Caco-2 (cell line): ENCODE data around the gene MS4A10. TPM values are rescaled to one million over a fixed set of nuclear protein-coding genes. Genes with fewer than 3 reads are reported as not detected.

ENCODE experiments used
- BruUV-seq: library from RNA; stranded (reverse); fragments of 400-500 nt; replicated peaks from 2 replicates; lab custom pipeline; 2021; lab: Mats Ljungman, UMichigan
- CTCF ChIA-PET: fragments of 300-600 bp; sonication (Branson Sonifier 250); formaldehyde crosslinking; loops from one replicate; lab custom pipeline; 2022; ENCODE audit warnings: antibody characterized with exemption; lab: Charles Lee
- POLR2A ChIA-PET: fragments of 300-600 bp; sonication (Branson Sonifier 250); formaldehyde crosslinking; loops from one replicate; lab custom pipeline; 2022; ENCODE audit warnings: antibody characterized with exemption; lab: Charles Lee
- DNase-seq, 2 experiments: peaks; one replicate each; pipeline versions ENCODE4 v3.0.0 to v3.0.0-alpha.2; 2020 to 2022
- H3K27me3 ChIP-seq: replicated peaks from 2 replicates; pipeline ENCODE4 v1.6.0; 2011; ENCODE audit warnings: low read length; ENCODE audit not compliant: control insufficient read depth, insufficient read depth
- H3K36me3 ChIP-seq: 2 replicates; pipeline ENCODE4 v1.5.1; 2011; ENCODE audit warnings: low read length; ENCODE audit not compliant: control insufficient read depth, insufficient read depth
- H3K4me1 ChIP-seq: fragments of 250-450 bp; sonication (Bioruptor Pico); 2 replicates; pipeline ENCODE4 v1.5.1; 2020; ENCODE audit warnings: mild to moderate bottlenecking
- H3K4me3 ChIP-seq: 2 replicates; pipeline ENCODE4 v1.5.1; 2011; ENCODE audit warnings: low read depth, mild to moderate bottlenecking, control low read depth, low read length
- H3K9me3 ChIP-seq: fragments of 250-450 bp; sonication (Bioruptor Pico); 2 replicates; pipeline ENCODE4 v1.5.1; 2020; ENCODE audit warnings: mild to moderate bottlenecking, moderate library complexity
- H3K27ac Mint-ChIP-seq: one replicate; pipeline ENCODE4 v1.8.0; 2022; ENCODE audit warnings: mixed read lengths; ENCODE audit not compliant: unreplicated experiment
- H3K27me3 Mint-ChIP-seq: one replicate; pipeline ENCODE4 v1.8.0; 2022; ENCODE audit warnings: mixed read lengths; ENCODE audit not compliant: insufficient read depth, unreplicated experiment
- H3K36me3 Mint-ChIP-seq: one replicate; pipeline ENCODE4 v1.8.0; 2022; ENCODE audit warnings: mild to moderate bottlenecking, mixed read lengths; ENCODE audit not compliant: insufficient read depth, unreplicated experiment
- H3K4me1 Mint-ChIP-seq: one replicate; pipeline ENCODE4 v1.8.0; 2022; ENCODE audit warnings: low read depth, mixed read lengths; ENCODE audit not compliant: unreplicated experiment
- H3K4me3 Mint-ChIP-seq: one replicate; pipeline ENCODE4 v1.8.0; 2022; ENCODE audit warnings: mild to moderate bottlenecking, moderate library complexity, mixed read lengths; ENCODE audit not compliant: unreplicated experiment
- H3K9me3 Mint-ChIP-seq: one replicate; pipeline ENCODE4 v1.8.0; 2022; ENCODE audit warnings: mixed read lengths; ENCODE audit not compliant: unreplicated experiment
- CTCF ChIP-seq, 2 experiments: fragments of 200-600 bp in 1 of 2; IDR thresholded peaks; 1 replicate in 1 of 2; 2 replicates in 1 of 2; pipeline versions ENCODE4 v1.5.1 to v1.8.0; 2011 to 2022; ENCODE audit warnings: antibody characterized with exemption in 1 of 2, control low read depth in 1 of 2, inconsistent platforms in 1 of 2, low read depth in 1 of 2, low read length in 1 of 2, mild to moderate bottlenecking in 1 of 2, moderate library complexity in 1 of 2; ENCODE audit not compliant: insufficient read depth in 1 of 2, severe bottlenecking in 1 of 2, unreplicated experiment in 1 of 2
- intact Hi-C: fragments of 100-400 bp; cut with micrococcal nuclease; formaldehyde crosslinking; loops from one replicate; pipeline ENCODE4 v1.10.0; 2022; ENCODE audit not compliant: unreplicated experiment
- total RNA-seq: library from RNA; stranded (reverse); gene quantifications from 2 replicates; pipeline ENCODE4 v1.2.3, GENCODE V29; 2022

Gene MS4A10
- total RNA-seq, 1 experiment from 2014 or later: 0.14 TPM

DNA sequence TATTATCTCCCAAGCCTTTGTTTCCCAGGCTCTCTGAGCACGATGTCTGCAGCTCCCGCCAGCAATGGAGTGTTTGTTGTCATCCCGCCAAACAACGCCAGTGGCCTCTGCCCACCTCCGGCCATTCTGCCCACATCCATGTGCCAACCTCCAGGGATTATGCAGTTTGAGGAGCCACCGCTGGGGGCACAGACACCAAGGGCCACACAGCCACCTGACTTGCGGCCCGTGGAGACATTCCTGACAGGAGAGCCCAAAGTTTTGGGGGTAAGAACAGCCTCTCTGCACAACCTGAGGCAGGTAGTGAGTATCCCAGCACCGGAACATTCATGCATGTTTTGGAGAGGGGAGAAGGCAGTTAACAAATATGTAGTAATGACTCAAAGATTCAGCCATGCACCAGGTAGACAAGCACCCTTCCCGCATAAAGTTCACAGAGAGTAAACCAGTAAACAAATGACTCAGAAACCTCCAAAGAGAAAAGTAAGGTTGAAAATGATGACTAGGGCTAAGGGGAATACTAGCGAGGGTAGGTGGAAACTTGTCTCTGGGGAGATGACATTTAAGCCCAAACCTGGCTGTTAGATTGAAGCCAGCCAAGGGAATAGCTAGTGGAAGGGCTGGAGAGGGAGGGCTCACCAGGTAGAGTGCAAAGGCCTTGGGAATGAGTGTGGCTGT is 21.3 kb upstream of the MS4A10 start:
- POLR2A ChIA-PET: interaction anchor here (0.6 kb wide), 1 partner anchor 12 kb away, joined by 3 read pairs; no protein-coding TSS in a partner anchor
- no peaks in the 10 kb centered on the region for H3K27me3 Mint-ChIP-seq
- H3K36me3 Mint-ChIP-seq: peaks cover 5% of the 10 kb centered on the region
- peaks cover 19% of the 10 kb centered on the region for H3K4me1 Mint-ChIP-seq
- Histone ChIP-seq H3K27me3 (no peaks in the 10 kb centered on the region), H3K4me3 (no peak overlapping the region), H3K9me3 (no peaks in the 10 kb centered on the region), H3K36me3 (no peaks in the 10 kb centered on the region), H3K4me1 (peaks cover 12% of the 10 kb centered on the region)
- H3K9me3 Mint-ChIP-seq: no peaks in the 10 kb centered on the region
- CTCF ChIA-PET: interaction anchor here (0.9 to 2.6 kb wide), 9 partner anchors 9 to 106 kb away, joined by 3 to 25 read pairs (median 9); partner anchors contain the start of gene MS4A10
- intact Hi-C loops: no loop called here
- DNase-seq: no peak
- no TSS peak for BruUV-seq
- no peak overlapping the region for H3K4me3 Mint-ChIP-seq
- H3K27ac Mint-ChIP-seq: peak overlapping the region; percentile 3
- TF ChIP-seq CTCF (IDR thresholded peaks at IDR 0.05; ENCODE audit: insufficient read depth in 1 of 2, low read depth in 1 of 2, low read length in 1 of 2, severe bottlenecking in 1 of 2, unreplicated experiment in 1 of 2): no peak

DNA sequence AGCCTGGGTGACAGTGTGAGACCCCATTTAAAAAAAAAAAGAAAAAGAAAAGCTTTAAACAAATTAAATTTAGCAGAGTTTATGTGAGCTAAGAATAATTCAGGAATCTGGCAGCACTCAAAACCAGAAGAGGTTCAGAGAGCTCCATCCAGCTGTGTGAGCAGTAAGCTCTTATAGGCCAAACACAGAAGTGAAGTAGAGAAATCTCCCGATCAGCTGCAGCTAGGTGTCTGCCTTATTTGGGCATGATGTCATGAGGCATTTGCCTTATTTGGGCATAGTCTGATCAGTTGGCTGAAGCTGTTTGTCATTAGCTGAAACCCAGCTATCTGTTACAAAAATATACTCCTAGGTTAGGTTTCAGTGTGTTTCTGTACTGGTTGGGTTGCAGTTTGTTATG is 20.3 kb upstream of the MS4A10 start:
- H3K27ac Mint-ChIP-seq: no peak overlapping the region
- peaks cover 13% of the 10 kb centered on the region for H3K4me1 Mint-ChIP-seq
- Histone ChIP-seq H3K4me3 (no peak overlapping the region), H3K27me3 (no peaks in the 10 kb centered on the region), H3K36me3 (no peaks in the 10 kb centered on the region), H3K4me1 (peaks cover 9% of the 10 kb centered on the region; the same call in 1 of the 2 replicates), H3K9me3 (no peaks in the 10 kb centered on the region)
- TF ChIP-seq CTCF (IDR thresholded peaks at IDR 0.05; ENCODE audit: insufficient read depth in 1 of 2, low read depth in 1 of 2, low read length in 1 of 2, severe bottlenecking in 1 of 2, unreplicated experiment in 1 of 2): no peak
- no peak for DNase-seq
- no TSS peak for BruUV-seq
- no peak overlapping the region for H3K4me3 Mint-ChIP-seq
- intact Hi-C loops: no loop called here
- ChIA-PET POLR2A (no interaction called here), CTCF (interaction anchor here (1.7 kb wide), 1 partner anchor 11 kb away, joined by 9 read pairs; no protein-coding TSS in a partner anchor)
- peaks cover 1% of the 10 kb centered on the region for H3K36me3 Mint-ChIP-seq
- H3K27me3 Mint-ChIP-seq: no peaks in the 10 kb centered on the region
- no peaks in the 10 kb centered on the region for H3K9me3 Mint-ChIP-seq

DNA sequence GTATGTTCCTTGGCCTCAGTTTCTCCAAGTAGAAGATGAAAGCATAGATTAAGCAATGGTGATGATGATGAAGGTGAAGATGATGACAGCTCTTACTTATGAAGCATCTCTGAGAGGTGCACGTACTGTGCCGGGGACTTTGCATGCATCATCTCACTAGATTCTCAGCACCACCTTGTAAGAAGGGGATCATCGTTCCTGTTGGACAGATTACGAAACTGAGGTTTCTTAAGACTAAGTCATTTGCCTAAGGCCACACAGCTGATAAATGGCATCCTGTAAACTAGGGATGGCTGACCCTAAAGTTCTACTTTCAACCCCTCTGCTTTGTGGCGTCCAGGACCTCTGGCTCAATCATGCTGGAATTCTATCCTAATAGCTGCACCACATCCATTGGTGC is 19.8 kb upstream of the MS4A10 start:
- H3K27me3 Mint-ChIP-seq: no peaks in the 10 kb centered on the region
- no TSS peak for BruUV-seq
- no peaks in the 10 kb centered on the region for H3K9me3 ChIP-seq
- H3K9me3 Mint-ChIP-seq: no peaks in the 10 kb centered on the region
- H3K4me1 Mint-ChIP-seq: peaks cover 9% of the 10 kb centered on the region
- intact Hi-C loops: no loop called here
- H3K36me3 ChIP-seq: no peaks in the 10 kb centered on the region
- H3K27ac Mint-ChIP-seq: no peak overlapping the region
- no peak for TF ChIP-seq CTCF (IDR thresholded peaks at IDR 0.05; ENCODE audit: insufficient read depth in 1 of 2, low read depth in 1 of 2, low read length in 1 of 2, severe bottlenecking in 1 of 2, unreplicated experiment in 1 of 2)
- peaks cover 4% of the 10 kb centered on the region; the same call in 1 of the 2 replicates for H3K4me1 ChIP-seq
- no peaks in the 10 kb centered on the region for H3K27me3 ChIP-seq
- H3K4me3 ChIP-seq: no peak overlapping the region
- CTCF ChIA-PET: interaction anchor here (1.7 to 1.8 kb wide), 2 partner anchors 10 kb away, joined by 5 to 9 read pairs; no protein-coding TSS in a partner anchor
- no peak for DNase-seq
- POLR2A ChIA-PET: no interaction called here
- no peaks in the 10 kb centered on the region for H3K36me3 Mint-ChIP-seq
- H3K4me3 Mint-ChIP-seq: no peak overlapping the region
